HepG2 (cell line): ENCODE results near the gene ZNF367. TPM values are rescaled to one million over a fixed set of nuclear protein-coding genes. Genes with fewer than 3 reads are reported as not detected.

ENCODE experiments used
- FOXP1 ChIP-seq, 2 experiments: fragments of 450-650 bp in 1 of 2; IDR thresholded peaks; 2 replicates each; pipeline ENCODE4 v1.6.1; 2017 to 2018; ENCODE audit warnings: antibody characterized with exemption in 1 of 2
- KDM3A ChIP-seq: IDR thresholded peaks from 2 replicates; pipeline ENCODE4 v1.6.1; 2018; ENCODE audit warnings: low read depth, missing compliant biosample characterization
- NFIC ChIP-seq: IDR thresholded peaks from 2 replicates; pipeline ENCODE4 v1.6.1; 2012; ENCODE audit warnings: mild to moderate bottlenecking, low read length, inconsistent platforms
- NFYC ChIP-seq: IDR thresholded peaks from 2 replicates; pipeline ENCODE4 v1.6.1; 2016; ENCODE audit warnings: missing genetic modification reagents, missing compliant biosample characterization
- REPIN1 ChIP-seq: sonication (generic); formaldehyde crosslinking; IDR thresholded peaks from 2 replicates; pipeline ENCODE4 v1.8.0; 2022; ENCODE audit warnings: missing genetic modification reagents, low read depth, mild to moderate bottlenecking, borderline replicate concordance
- SOX13 ChIP-seq, 3 experiments: fragments of 450-650 bp in 1 of 3; sonication (generic) in 1 of 3; formaldehyde crosslinking in 1 of 3; IDR thresholded peaks in 2 of 3; conservative IDR thresholded peaks in 1 of 3; 2 replicates each; pipeline versions ENCODE4 v1.5.0 to v1.6.1; 2016 to 2020; ENCODE audit warnings: antibody characterized with exemption in 1 of 3, mild to moderate bottlenecking in 1 of 3, missing compliant biosample characterization in 1 of 3, missing genetic modification reagents in 1 of 3, moderate library complexity in 1 of 3
- SYNCRIP ChIP-seq: fragments of 200-400 bp; formaldehyde crosslinking; IDR thresholded peaks from 2 replicates; pipeline ENCODE4 v1.6.1; 2018; ENCODE audit warnings: mild to moderate bottlenecking, low read depth, low read length; ENCODE audit not compliant: insufficient read depth
- ZFP62 ChIP-seq: sonication (generic); formaldehyde crosslinking; IDR thresholded peaks from 2 replicates; pipeline ENCODE4 v1.4.0; 2020; ENCODE audit warnings: missing genetic modification reagents
- ZNF552 ChIP-seq: sonication (generic); formaldehyde crosslinking; IDR thresholded peaks from 2 replicates; pipeline ENCODE4 v1.9.0; 2022; ENCODE audit warnings: missing genetic modification reagents, mild to moderate bottlenecking, borderline replicate concordance
- ZNF557 ChIP-seq: sonication (generic); formaldehyde crosslinking; IDR thresholded peaks from 2 replicates; pipeline ENCODE4 v1.4.0; 2020; ENCODE audit warnings: missing genetic modification reagents
- polyA plus RNA-seq, 8 experiments: library from polyadenylated mRNA; depleted of rRNA in 3 of 8; stranded (reverse) in 7 of 8; unstranded in 1 of 8; fragments of >200 nt; fragmentation: Illumina TruSeq in 4 of 8; extraction: Trizol in 4 of 8; gene quantifications; 2 replicates each; pipeline versions ENCODE4 v1.2.1 to v1.2.3, GENCODE V29; 2011 to 2016; ENCODE audit warnings: low read depth in 4 of 8, missing spikeins in 1 of 8, mixed read lengths in 1 of 8; ENCODE audit not compliant: insufficient read depth in 1 of 8
- total RNA-seq, 5 experiments: library from RNA; depleted of rRNA; stranded (reverse); fragments of >200 nt; fragmentation: Illumina TruSeq; extraction: Trizol; gene quantifications; 2 replicates each; pipeline ENCODE4 v1.2.3, GENCODE V29; 2016; ENCODE audit warnings: low read depth in 1 of 5
- TF ChIP-seq, protein P1 (sequence below): sonication (generic); formaldehyde crosslinking; IDR thresholded peaks from 2 replicates; pipeline ENCODE4 v1.4.0; 2020; ENCODE audit warnings: missing genetic modification reagents
- TF ChIP-seq, protein P2 (sequence below): sonication (generic); formaldehyde crosslinking; conservative IDR thresholded peaks from 2 replicates; pipeline ENCODE4 v1.5.0; 2020; ENCODE audit warnings: missing genetic modification reagents
- TF ChIP-seq, protein P3 (sequence below): IDR thresholded peaks from 2 replicates; pipeline ENCODE4 v1.6.1; 2012; ENCODE audit warnings: low read depth, low read length, improper control_type of control experiment
- TF ChIP-seq, protein P4 (sequence below): IDR thresholded peaks from 2 replicates; pipeline ENCODE4 v1.6.1; 2016; ENCODE audit warnings: mild to moderate bottlenecking, missing biosample characterization, missing genetic modification reagents
- TF ChIP-seq, protein P5 (sequence below): sonication (generic); formaldehyde crosslinking; IDR thresholded peaks from 2 replicates; pipeline ENCODE4 v1.5.0; 2020; ENCODE audit warnings: mild to moderate bottlenecking, missing genetic modification reagents, borderline replicate concordance
- TF ChIP-seq, protein P6 (sequence below): sonication (generic); formaldehyde crosslinking; IDR thresholded peaks from 2 replicates; pipeline ENCODE4 v1.8.0; 2022; ENCODE audit warnings: mild to moderate bottlenecking, missing genetic modification reagents

The ZNF367 gene
- total and polyA plus RNA-seq, 2 of the 13 experiments (the other 11 are each of a cell fraction or from before 2014, with no cell fraction given) = 2.9 to 7.7 TPM

DNA sequence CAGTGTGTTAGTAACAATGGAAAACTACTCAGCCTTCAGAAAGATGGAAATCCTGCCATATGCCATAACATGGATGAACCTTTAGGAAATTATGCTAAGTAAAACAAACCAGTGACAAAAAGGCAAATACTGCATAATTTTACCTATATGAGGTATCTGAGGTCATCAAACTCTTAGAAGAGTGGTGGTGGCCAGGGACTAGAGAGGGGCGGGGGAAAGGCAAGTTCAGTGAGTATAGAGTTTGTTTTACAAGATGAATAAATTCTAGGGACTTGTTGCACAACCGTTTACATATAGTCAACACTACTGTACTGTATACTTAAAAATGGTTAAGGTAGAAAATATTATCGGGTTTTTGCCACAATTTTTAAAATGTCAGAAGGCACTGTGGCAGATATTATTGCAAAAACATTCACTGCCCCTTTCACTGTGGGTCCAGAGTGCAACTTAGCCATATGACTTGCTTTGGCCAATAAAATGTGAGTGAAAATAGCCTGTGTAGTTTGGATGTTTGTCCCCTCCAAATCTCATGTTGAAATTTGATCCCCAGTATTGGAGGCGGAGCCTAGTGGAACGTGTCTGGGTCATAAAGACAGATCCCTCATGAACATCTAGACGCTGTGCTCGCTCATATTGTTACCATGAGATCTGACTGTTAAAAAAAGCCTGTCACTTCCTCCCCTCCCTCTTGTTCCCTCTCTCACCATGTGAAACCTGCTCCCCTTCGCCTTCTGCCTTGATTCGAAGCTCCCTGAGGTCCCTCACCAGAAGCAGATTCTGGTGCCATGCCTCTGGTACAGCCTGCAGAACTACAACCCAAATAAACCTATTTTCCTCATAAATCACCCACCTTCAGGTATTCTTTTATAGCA lies 9.5 kb downstream of the ZNF367 start (continued):
- TF ChIP-seq, protein P1, sequence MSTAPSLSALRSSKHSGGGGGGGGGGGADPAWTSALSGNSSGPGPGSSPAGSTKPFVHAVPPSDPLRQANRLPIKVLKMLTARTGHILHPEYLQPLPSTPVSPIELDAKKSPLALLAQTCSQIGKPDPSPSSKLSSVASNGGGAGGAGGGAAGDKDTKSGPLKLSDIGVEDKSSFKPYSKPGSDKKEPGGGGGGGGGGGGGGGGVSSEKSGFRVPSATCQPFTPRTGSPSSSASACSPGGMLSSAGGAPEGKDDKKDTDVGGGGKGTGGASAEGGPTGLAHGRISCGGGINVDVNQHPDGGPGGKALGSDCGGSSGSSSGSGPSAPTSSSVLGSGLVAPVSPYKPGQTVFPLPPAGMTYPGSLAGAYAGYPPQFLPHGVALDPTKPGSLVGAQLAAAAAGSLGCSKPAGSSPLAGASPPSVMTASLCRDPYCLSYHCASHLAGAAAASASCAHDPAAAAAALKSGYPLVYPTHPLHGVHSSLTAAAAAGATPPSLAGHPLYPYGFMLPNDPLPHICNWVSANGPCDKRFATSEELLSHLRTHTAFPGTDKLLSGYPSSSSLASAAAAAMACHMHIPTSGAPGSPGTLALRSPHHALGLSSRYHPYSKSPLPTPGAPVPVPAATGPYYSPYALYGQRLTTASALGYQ (CRISPR knock-in tag) = no peak
- TF ChIP-seq, protein P2, sequence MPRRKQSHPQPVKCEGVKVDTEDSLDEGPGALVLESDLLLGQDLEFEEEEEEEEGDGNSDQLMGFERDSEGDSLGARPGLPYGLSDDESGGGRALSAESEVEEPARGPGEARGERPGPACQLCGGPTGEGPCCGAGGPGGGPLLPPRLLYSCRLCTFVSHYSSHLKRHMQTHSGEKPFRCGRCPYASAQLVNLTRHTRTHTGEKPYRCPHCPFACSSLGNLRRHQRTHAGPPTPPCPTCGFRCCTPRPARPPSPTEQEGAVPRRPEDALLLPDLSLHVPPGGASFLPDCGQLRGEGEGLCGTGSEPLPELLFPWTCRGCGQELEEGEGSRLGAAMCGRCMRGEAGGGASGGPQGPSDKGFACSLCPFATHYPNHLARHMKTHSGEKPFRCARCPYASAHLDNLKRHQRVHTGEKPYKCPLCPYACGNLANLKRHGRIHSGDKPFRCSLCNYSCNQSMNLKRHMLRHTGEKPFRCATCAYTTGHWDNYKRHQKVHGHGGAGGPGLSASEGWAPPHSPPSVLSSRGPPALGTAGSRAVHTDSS = no peak
- no peak; the same call in 1 of the 2 replicates for TF ChIP-seq NFIC
- TF ChIP-seq ZNF557 = no peak
- no peak for TF ChIP-seq ZFP62 (CRISPR knock-in tag)
- TF ChIP-seq KDM3A = no peak
- TF ChIP-seq, protein P3, sequence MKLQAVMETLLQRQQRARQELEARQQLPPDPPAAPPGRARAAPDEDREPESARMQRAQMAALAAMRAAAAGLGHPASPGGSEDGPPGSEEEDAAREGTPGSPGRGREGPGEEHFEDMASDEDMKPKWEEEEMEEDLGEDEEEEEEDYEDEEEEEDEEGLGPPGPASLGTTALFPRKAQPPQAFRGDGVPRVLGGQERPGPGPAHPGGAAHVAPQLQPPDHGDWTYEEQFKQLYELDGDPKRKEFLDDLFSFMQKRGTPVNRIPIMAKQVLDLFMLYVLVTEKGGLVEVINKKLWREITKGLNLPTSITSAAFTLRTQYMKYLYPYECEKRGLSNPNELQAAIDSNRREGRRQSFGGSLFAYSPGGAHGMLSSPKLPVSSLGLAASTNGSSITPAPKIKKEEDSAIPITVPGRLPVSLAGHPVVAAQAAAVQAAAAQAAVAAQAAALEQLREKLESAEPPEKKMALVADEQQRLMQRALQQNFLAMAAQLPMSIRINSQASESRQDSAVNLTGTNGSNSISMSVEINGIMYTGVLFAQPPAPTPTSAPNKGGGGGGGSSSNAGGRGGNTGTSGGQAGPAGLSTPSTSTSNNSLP = peak; percentile 55; the same call in 1 of the 2 replicates
- no peak for TF ChIP-seq REPIN1 (CRISPR knock-in tag)
- peak; percentile 89 for TF ChIP-seq NFYC (CRISPR knock-in tag)
- TF ChIP-seq, protein P4, sequence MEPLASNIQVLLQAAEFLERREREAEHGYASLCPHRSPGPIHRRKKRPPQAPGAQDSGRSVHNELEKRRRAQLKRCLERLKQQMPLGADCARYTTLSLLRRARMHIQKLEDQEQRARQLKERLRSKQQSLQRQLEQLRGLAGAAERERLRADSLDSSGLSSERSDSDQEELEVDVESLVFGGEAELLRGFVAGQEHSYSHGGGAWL (CRISPR knock-in tag) = no peak
- TF ChIP-seq, protein P5, sequence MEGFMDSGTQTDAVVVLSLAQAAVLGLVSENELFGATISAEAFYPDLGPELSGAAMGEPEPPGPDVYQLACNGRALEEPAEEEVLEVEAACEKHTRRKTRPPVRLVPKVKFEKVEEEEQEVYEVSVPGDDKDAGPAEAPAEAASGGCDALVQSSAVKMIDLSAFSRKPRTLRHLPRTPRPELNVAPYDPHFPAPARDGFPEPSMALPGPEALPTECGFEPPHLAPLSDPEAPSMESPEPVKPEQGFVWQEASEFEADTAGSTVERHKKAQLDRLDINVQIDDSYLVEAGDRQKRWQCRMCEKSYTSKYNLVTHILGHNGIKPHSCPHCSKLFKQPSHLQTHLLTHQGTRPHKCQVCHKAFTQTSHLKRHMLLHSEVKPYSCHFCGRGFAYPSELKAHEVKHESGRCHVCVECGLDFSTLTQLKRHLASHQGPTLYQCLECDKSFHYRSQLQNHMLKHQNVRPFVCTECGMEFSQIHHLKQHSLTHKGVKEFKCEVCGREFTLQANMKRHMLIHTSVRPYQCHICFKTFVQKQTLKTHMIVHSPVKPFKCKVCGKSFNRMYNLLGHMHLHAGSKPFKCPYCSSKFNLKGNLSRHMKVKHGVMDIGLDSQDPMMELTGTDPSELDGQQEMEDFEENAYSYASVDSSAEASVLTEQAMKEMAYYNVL (CRISPR knock-in tag) = no peak
- TF ChIP-seq, protein P6, sequence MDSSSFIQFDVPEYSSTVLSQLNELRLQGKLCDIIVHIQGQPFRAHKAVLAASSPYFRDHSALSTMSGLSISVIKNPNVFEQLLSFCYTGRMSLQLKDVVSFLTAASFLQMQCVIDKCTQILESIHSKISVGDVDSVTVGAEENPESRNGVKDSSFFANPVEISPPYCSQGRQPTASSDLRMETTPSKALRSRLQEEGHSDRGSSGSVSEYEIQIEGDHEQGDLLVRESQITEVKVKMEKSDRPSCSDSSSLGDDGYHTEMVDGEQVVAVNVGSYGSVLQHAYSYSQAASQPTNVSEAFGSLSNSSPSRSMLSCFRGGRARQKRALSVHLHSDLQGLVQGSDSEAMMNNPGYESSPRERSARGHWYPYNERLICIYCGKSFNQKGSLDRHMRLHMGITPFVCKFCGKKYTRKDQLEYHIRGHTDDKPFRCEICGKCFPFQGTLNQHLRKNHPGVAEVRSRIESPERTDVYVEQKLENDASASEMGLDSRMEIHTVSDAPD (CRISPR knock-in tag) = no peak
- no peak for TF ChIP-seq SYNCRIP
- TF ChIP-seq FOXP1 (IDR thresholded peaks at IDR 0.05) = no peak
- peak; percentile 40; the same call in 1 of the 2 replicates for TF ChIP-seq FOXP1 (CRISPR knock-in tag; IDR thresholded peaks at IDR 0.05)
- no peak for TF ChIP-seq SOX13 (IDR thresholded peaks at IDR 0.05)
- TF ChIP-seq SOX13 (CRISPR knock-in tag; conservative IDR thresholded peaks at IDR 0.05 in 1 of 2, IDR thresholded peaks at IDR 0.05 in 1 of 2) = no peak; a peak in 1 of 4 replicates
- TF ChIP-seq ZNF552 (CRISPR knock-in tag) = no peak
